OCI-LY3 (cell line): Measurements from ENCODE around the gene LPCAT2.

Experiments
- CTCF ChIP-seq: fragments of 200-600, 300-600 bp; sonication (generic); IDR thresholded peaks from 2 replicates; pipeline ENCODE4 v1.5.1; 2014; ENCODE audit warnings: antibody characterized with exemption, low read length, low read depth
- EZH2phosphoT487 ChIP-seq: fragments of 200-600 bp; shearing (Covaris generic); IDR thresholded peaks from 2 replicates; pipeline ENCODE4 v1.6.1; 2018; ENCODE audit warnings: antibody characterized with exemption, mixed run types, low read depth

- TF ChIP-seq CTCF, result no peak
- no peak for TF ChIP-seq EZH2phosphoT487
Observed at GRCh38 chr16:55530316-55530856, 21.5 kb downstream of the LPCAT2 start.
